ENCODE results near the gene KLHDC7A.

DNA sequence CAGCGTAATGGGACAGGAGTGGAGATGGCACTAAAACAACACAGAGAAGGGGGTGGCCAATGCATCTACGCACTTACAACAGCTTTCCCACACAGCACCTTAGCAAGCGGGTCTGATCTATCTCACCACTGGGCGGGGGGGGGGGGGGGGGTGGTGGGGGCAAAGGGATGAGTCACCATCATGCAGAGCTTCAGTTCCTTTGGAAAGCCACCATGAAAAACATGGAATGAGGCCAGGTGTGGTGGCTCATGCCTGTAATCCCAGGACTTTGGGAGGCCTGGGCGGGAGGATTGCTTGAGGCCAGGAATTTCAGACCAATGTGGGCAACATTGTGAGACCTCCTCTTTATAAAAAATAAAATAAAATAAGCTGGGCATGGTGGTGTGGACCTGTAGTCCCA, 47.2 kb downstream of the KLHDC7A start:
- no peak for TF ChIP-seq TAF1 (IDR thresholded peaks at IDR 0.05; ENCODE audit: borderline replicate concordance, low read depth, low read length)
- no peak for TF ChIP-seq POLR2A (IDR thresholded peaks at IDR 0.05; ENCODE audit: low read depth, low read length)
